ENCODE data around the gene CTTNBP2.
"Not testable (repeated sequence)": the region's sequence is repeated elsewhere in the genome, so short reads cannot be mapped to it uniquely, and the experiment has no call there.

Gene CTTNBP2

DNA sequence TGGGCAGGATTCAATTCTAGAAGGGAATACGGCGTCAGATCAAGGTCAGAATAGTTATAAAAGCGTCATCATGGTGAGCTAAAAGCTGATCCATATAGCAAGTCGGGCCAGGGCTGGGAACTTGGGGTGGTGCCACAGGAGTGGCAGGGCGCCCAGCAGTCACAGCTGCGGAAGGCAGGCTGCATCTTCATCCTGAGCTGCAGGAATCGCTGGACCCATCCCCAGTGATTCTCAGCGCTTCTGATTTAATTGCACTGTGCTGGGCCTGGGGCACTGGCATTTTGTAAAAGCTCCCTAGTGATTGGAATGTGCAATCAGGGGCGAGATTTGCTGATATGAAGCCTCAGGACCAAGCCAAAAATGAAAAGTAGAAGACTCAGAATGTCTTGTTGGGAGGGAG is 135.3 kb downstream of the CTTNBP2 start:
- no peak for DNase-seq

GRCh38 chr7:117731455-117731854 is 141.8 kb downstream of the CTTNBP2 start:
- DNase-seq: no peak

DNA sequence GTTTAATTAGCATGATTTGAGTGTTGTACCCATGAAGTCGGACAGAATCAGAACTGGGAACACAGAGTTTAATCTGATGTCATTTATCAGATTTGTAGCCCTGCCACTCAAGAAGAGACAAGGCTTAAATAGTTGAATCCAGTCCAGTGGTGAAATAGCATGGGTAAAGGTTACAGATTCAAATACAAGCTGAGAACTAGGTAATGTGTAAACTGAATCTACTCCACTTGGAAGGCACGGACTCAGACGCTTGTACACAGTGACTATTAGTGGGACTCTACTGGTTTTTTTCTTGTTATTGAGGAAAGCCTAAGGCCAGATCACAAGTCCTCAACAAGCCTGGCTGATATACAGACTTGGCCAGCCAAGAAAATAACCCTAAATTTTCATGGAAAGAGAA is 142.9 kb downstream of the CTTNBP2 start:
- DNase-seq: no peak

- DNase-seq: no peak
These were observed 144.2 kb downstream of the CTTNBP2 start for GRCh38 chr7:117728890-117729624.

- DNase-seq: no peak
These were observed 148.3 kb downstream of the CTTNBP2 start for GRCh38 chr7:117724898-117725297.

DNA sequence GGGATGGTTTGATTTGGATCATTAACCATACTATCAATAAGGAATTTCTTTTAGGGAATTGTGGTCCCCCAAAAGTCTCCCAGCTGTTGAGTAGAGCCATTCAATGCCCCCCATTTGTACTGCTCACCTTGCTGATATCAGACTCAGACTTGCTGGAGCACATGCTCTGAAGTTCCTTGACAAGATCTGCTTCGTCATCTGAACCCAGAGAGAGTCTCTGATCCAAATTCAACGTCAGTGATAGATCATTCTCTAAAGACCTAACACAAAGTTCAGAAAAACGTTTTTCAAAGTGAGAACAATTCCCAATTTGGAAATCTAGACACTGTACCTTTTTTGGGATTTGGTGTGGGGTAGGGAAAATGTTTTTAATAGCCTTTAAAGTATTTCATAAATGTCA is 153.9 kb downstream of the CTTNBP2 start:
- DNase-seq: no peak

DNA sequence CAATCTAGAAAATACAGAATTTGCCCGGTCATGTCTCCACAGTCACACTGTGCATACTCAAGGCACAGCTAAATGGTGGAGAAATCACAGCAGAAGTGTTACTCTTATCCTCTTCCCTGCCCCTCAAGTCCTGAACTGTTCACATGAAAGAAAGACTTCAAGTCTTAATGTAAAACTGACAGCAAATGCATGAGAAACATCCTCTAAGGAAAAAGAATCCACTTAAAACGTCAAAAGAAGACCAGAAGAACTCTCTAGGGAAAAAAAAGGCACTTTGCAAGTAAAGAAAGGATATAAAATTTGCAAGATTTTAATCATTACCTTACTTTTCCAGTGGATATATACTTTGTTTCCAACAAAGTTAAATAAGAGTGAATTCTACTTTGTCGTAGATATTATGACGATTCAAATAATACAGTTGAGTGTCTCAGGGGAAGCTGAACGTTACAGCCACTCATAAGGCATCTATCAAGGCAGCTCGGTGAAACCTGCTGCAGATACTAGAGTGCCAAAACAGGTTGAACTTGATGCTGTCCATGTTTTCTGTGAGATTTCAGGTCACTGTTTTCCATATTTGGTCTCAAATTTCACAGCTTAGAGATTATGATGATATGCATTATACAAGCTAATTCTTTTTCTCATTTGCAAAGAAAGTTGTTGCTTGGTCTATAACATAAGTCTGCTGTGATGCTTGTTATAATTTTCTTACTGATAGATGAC is 155.0 kb downstream of the CTTNBP2 start:
- DNase-seq: no peak

DNA sequence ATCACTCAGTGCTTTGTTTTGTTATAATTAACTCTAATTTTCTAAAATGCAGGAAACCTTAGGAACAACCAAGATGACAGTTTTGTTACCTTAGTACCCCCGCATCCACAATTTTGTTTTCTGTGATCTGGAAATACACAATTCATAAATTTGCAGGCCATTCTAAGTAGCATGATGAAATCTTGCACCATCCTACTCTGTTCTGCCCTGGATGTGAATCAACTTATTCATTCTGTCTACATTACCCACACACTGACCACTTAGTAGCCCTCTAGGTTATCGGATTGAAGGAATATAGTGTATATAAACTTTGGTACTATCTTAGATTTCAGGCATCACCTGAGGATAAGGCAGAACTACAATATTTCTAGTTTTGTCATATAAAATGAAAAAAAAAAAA is 155.9 kb downstream of the CTTNBP2 start:
- DNase-seq: no peak

- DNase-seq: no peak
These were observed 156.4 kb downstream of the CTTNBP2 start for GRCh38 chr7:117716707-117717299.

GRCh38 chr7:117715784-117716445 is 157.3 kb downstream of the CTTNBP2 start:
- no peak for DNase-seq

DNA sequence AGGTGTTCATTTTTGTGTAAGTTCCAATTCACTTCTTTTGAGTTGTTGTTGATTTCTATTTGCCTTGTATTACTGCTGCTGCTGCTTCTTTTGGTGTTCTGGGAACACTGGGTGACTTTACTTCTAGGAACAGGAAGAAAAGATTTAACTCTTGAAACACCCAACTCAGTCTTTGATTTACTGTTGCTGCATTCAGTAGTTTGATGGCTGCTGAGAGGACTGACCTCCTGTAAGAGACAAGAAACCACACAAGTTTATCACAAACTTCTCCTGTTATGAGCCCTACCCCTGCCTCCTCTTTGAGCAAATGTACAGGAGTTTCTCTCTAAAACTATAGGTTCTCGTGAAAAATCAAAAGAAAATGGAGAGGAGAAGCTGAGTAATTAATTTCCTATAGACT is 161.7 kb downstream of the CTTNBP2 start:
- DNase-seq: no peak

DNA sequence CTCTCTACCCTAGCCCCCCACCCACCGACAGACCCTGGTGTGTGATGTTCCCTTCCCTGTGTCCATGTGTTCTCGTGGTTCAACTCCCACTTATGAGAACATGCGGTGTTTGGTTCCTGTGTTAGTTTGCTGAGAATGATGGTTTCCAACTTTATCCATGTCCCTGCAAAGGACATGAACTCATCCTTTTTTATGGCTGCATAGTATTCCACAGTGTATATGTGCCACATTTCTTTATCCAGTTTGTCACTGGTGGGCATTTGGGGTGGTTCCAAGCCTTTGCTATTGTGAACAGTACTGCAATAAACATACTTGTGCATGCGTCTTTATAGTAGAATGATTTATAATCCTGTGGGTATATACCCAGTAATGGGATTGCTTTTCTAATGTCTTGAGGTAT is 165.1 kb downstream of the CTTNBP2 start:
- DNase-seq: not testable (repeated sequence)

- no peak for DNase-seq
These were observed 166.2 kb downstream of the CTTNBP2 start for GRCh38 chr7:117707080-117707479.

GRCh38 chr7:117706210-117706609 is 167.0 kb downstream of the CTTNBP2 start:
- DNase-seq: no peak

DNA sequence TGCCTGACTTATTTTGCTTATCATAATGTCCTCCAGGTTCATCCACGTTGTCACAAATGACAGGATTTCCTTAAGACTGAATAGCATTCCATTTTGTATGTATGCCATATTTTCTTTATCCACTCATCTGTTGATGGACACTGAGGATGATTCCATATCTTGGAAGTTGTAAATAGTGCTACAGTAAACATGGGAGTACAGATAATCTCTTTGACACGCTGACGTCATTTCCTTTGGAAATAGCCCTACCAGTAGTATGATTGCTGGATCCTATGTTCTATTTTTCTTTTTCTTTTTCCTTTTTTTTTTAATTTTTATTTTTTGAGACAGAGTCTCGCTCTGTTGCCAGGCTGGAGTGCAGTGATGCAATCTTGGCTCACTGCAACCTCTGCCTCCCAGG is 167.6 kb downstream of the CTTNBP2 start:
- no peak for DNase-seq

DNA sequence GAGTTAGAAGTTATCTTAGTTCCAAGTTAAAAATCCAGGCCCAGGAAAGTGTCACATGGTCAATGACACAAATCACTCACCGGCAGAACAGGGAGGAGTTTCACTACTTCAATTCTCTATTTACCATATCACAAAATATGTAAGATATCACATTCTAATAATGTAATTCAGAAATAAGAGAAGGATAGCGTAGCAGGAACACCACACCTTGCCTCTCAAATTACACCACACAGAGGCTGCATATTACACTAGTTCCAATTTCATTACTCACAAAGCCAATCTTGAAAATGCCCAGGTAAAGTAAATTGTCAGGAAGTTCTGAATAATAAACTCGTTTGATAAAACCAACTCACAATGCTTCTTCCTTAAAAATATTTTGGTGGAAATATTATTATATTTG is 169.2 kb downstream of the CTTNBP2 start:
- no peak for DNase-seq

GRCh38 chr7:117698018-117698417 is 175.2 kb downstream of the CTTNBP2 start:
- no peak for DNase-seq

DNA sequence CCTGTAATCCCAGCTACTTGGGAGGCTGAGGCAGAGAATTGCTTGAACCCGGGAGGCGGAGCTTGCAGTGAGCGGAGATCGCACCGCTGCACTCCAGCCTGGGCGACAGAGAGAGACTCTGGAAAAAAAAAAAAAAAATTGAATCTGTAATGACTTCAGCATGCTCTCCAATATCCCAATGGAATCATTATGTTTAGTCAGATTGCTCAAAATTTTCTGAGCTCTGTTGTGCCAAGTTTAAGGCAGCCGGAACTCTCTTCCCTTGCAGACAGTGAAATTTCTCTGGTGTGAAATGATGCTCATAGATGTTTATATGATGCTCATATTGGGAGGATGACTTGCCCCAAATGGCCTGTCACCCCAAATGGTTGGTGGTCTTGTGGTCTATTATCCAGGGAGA is 180.9 kb downstream of the CTTNBP2 start:
- DNase-seq: no peak

DNA sequence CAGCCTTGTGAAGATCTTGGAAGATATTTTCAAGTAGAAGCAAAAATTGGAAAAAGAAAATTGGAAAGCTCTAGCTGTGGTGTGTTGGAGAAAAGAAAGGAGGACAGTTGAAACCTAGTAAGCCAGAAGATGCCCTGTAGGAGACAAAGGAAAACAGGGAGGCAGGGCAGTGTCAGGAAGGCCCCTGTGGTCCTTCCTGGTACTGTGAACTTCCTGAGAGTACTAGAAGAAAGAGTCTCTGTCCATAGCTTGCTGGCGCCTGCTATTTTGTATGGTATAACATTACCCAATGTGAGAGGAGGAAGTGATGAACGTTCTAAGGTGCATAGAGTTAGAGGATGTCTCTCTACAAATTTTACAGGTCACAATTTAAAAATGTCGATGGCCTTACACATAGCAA is 183.1 kb downstream of the CTTNBP2 start:
- no peak for DNase-seq

DNA sequence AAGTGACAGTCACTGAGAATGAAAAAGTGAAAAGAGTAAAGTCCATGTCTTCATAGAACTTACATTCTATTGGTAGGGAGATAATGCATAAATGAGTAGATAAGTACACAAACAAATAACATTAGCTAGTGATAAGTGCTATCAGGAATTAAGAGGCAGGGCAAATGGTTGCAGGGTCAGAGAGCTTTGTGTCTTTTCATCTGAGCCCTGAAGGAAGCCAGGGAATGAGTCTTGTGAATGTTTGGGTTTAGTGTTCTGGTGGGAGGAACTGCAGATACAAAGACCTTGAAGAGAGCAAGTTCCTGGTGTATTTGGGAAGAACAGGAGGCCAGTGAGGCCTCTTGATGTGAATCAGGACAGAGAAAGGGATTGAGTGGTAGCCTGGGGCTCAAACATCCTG is 183.8 kb downstream of the CTTNBP2 start:
- no peak for DNase-seq

DNA sequence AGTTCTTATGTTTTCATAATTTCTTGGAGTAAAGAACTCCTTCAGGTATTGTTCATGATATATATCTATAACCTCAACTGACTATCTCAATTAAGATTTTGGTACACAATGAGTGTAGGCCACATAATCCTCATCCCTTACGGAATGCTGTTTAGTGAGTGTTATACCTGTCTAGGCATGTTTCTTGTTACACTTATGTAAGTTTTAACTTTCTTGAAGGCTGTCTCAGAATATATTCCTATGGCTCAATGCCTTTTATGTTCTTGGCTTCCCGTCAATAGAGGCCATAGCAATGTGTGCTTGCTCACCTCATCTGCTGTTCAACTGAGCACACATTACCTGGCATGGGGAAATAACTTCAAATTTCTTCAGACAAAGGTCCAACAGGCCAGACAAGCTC is 185.1 kb downstream of the CTTNBP2 start:
- DNase-seq: no peak

GRCh38 chr7:117686311-117686935 is 186.8 kb downstream of the CTTNBP2 start:
- DNase-seq: no peak

- DNase-seq: no peak
These were observed 187.4 kb downstream of the CTTNBP2 start for GRCh38 chr7:117685795-117686194.

All from NCI-H446 treated with DMSO at 0.1 percent for 48 hours (cell line).